A549 (cell line): ENCODE measurements around the gene RBM39. TPM values are rescaled to one million over a fixed set of nuclear protein-coding genes. Genes with fewer than 3 reads are reported as not detected.

ENCODE experiments used
- ATAC-seq, 2 experiments: fragments of 200-7000 bp in 1 of 2; fragments of >200 bp in 1 of 2; cut with Nextera tagmentation in 1 of 2; cut with Tn5 transposase in 1 of 2; 3 replicates each; pipeline versions ENCODE4 v1.8.0 to v1.9.1; 2018 to 2020; ENCODE audit warnings: mild to moderate bottlenecking in 1 of 2, moderate library complexity in 1 of 2
- CTCF ChIA-PET: fragments of 300-600 bp; sonication (Branson Sonifier 250); formaldehyde crosslinking; extraction: SDS; loops from one replicate; lab custom pipeline; 2021; ENCODE audit warnings: antibody characterized with exemption, inconsistent platforms; lab: Yijun Ruan, JAX
- POLR2A ChIA-PET: fragments of 350-600 bp; formaldehyde crosslinking; extraction: SDS; loops from one replicate; lab custom pipeline; 2021; ENCODE audit warnings: antibody characterized with exemption, inconsistent platforms; lab: Yijun Ruan, JAX
- DNase-seq, 2 experiments: peaks; one replicate each; pipeline versions ENCODE4 v3.0.0 to v3.0.0-alpha.2; 2011 to 2016; ENCODE audit warnings: low read depth in 1 of 2, low spot score in 1 of 2
- FAIRE-seq: peaks from 2 replicates; lab custom pipeline; 2011; peaks lifted over from hg19 to GRCh38; lab: Jason Lieb, UNC
- H3K27ac ChIP-seq, 2 experiments: fragments of >200 bp; sonication (Bioruptor Twin); formaldehyde crosslinking; 3 replicates each; pipeline ENCODE4 v1.5.1; 2016 to 2017
- H3K4me1 ChIP-seq: fragments of >200 bp; sonication (Bioruptor Twin); formaldehyde crosslinking; 3 replicates; pipeline ENCODE4 v1.6.1; 2016
- H3K4me2 ChIP-seq: fragments of >200 bp; sonication (Bioruptor Twin); formaldehyde crosslinking; 3 replicates; pipeline ENCODE4 v1.6.1; 2016
- H3K4me3 ChIP-seq: fragments of >200 bp; sonication (Bioruptor Twin); formaldehyde crosslinking; 3 replicates; pipeline ENCODE4 v1.5.1; 2016
- H3K9me3 ChIP-seq: fragments of >200 bp; sonication (Bioruptor Twin); formaldehyde crosslinking; 3 replicates; pipeline ENCODE4 v1.6.1; 2016
- BHLHE40 ChIP-seq: IDR thresholded peaks from 2 replicates; pipeline ENCODE4 v1.6.1; 2012; ENCODE audit warnings: low read depth, low read length, inconsistent platforms
- CEBPB ChIP-seq, 2 experiments: fragments of >200 bp in 1 of 2; sonication (Bioruptor Twin) in 1 of 2; formaldehyde crosslinking in 1 of 2; IDR thresholded peaks; 2 replicates each; pipeline ENCODE4 v1.6.1; 2012 to 2016
- HDAC2 ChIP-seq: fragments of 200-600 bp; sonication (generic); IDR thresholded peaks from 2 replicates; pipeline ENCODE4 v1.6.1; 2016
- HOXA7 ChIP-seq: fragments of 250-450 bp; sonication (Bioruptor Pico); IDR thresholded peaks from 2 replicates; pipeline ENCODE4 v1.5.0; 2020; ENCODE audit warnings: mild to moderate bottlenecking, moderate library complexity
- JUN ChIP-seq, 2 experiments: fragments of >200 bp; sonication (Bioruptor Twin); formaldehyde crosslinking; IDR thresholded peaks; 2 replicates in 1 of 2; 3 replicates in 1 of 2; pipeline ENCODE4 v1.6.1; 2016 to 2017
- NPAS2 ChIP-seq: fragments of 250-450 bp; sonication (Bioruptor Pico); IDR thresholded peaks from 2 replicates; pipeline ENCODE4 v1.8.0; 2022; ENCODE audit warnings: mild to moderate bottlenecking, moderate library complexity, borderline replicate concordance
- POLR2A ChIP-seq: IDR thresholded peaks from 2 replicates; pipeline ENCODE4 v1.6.1; 2012; ENCODE audit warnings: mild to moderate bottlenecking, low read length
- POLR2AphosphoS2 ChIP-seq: conservative IDR thresholded peaks from 2 replicates; pipeline ENCODE4 v1.6.1; 2012; ENCODE audit warnings: low read length, improper control_type of control experiment, inconsistent platforms
- RARB ChIP-seq: fragments of 250-450 bp; sonication (Bioruptor Pico); IDR thresholded peaks from 2 replicates; pipeline ENCODE4 v1.8.0; 2021; ENCODE audit warnings: mild to moderate bottlenecking, moderate library complexity
- ZFP36 ChIP-seq: fragments of 450-650 bp; IDR thresholded peaks from 2 replicates; pipeline ENCODE4 v1.6.1; 2014; ENCODE audit warnings: borderline replicate concordance; ENCODE audit not compliant: partially characterized antibody
- WGBS: methylation state at CpG from one replicate; pipeline ENCODE4 v1.1.6; 2017; ENCODE audit errors: missing lambda C conversion rate; 5-methylcytosine and 5-hydroxymethylcytosine counted together
- polyA plus RNA-seq, 4 experiments: library from polyadenylated mRNA; depleted of rRNA in 3 of 4; stranded (reverse); fragments of >200 nt; fragmentation: RNase III in 1 of 4; extraction: RNeasy Plus Mini Kit Qiagen cat#74134 plus additional on column Dnase treatment in 1 of 4; gene quantifications; 2 replicates in 3 of 4; 3 replicates in 1 of 4; pipeline ENCODE4 v1.2.3, GENCODE V29; 2011 to 2017
- TF ChIP-seq, protein P1 (sequence below): fragments of 200-600 bp; sonication (generic); IDR thresholded peaks from 2 replicates; pipeline ENCODE4 v1.6.1; 2016; ENCODE audit warnings: antibody characterized with exemption, mild to moderate bottlenecking, moderate library complexity
- TF ChIP-seq, protein P2 (sequence below): fragments of >200 bp; sonication (Bioruptor Twin); formaldehyde crosslinking; IDR thresholded peaks from 3 replicates; pipeline ENCODE4 v1.6.1; 2016
- TF ChIP-seq, protein P3 (sequence below): fragments of 250-450 bp; sonication (Bioruptor Pico); IDR thresholded peaks from 2 replicates; pipeline ENCODE4 v1.5.0; 2021; ENCODE audit warnings: mild to moderate bottlenecking, moderate library complexity, borderline replicate concordance

RBM39 gene
- polyA plus RNA-seq, 2 of the 4 experiments (the other 2 are of a cell fraction) = 127 to 212 TPM

DNA sequence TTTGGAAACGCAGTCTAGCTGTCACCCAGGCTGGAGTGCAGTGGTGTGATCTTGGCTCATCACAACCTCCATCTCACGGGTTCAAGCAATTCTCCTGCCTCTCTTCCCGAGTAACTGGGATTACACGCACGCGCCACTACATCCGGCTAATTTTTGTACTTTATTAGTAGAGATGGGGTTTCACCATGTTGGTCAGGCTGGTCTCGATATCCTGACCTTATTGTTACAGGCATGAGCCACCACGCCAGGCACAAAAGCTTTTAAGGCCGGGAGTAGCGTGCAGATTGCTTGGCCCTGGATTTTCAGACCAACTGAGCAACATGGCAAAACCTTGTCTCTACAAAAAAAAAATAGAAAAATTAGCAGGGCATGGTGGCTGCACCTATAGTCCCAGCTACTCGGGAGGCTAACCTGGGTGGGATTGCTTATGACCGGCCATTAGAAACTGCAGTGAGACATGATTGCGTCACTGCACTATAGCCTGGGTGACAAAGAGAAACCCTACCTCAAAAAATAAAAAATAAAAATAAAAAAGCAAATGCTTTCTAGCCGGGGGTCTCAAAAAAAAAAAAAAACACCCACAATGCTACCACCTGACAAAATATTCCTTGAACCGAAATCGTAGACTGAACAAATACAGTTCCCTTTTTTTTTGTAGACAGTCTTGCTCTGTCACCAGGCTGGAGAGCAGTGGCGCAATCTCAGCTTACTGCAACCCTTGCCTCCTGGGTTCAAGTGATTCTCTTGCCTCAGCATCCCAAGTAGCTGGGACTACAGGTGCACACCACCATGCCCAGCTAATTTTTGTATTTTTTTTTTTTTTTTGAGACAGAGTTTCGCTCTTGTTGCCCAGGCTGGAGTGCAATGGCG is 15.0 kb downstream of the RBM39 start:
- H3K4me3 ChIP-seq = no peak overlapping the region
- DNase-seq = no peak
- TF ChIP-seq CEBPB (IDR thresholded peaks at IDR 0.05) (peak; percentile 33 to 52; a peak in 1 of 4 replicates), POLR2A (no peak)
- H3K27ac ChIP-seq = no peak overlapping the region
- H3K4me2 ChIP-seq = no peak overlapping the region
- H3K9me3 ChIP-seq = no peaks in the 10 kb centered on the region
- ATAC-seq = no peak
- ChIA-PET CTCF (interaction anchor here (0.6 to 4.1 kb wide), 5 partner anchors 11 to 230 kb away, joined by 3 to 14 read pairs (median 3); no protein-coding TSS in a partner anchor), POLR2A (interaction anchor here (0.9 to 1.6 kb wide), 3 partner anchors 9 to 23 kb away, joined by 3 read pairs; no protein-coding TSS in a partner anchor)
- FAIRE-seq = no peak
- 93% methylated on average over 20 of the region's 20 CpGs for WGBS
- H3K4me1 ChIP-seq = peaks cover 20% of the 10 kb centered on the region

DNA sequence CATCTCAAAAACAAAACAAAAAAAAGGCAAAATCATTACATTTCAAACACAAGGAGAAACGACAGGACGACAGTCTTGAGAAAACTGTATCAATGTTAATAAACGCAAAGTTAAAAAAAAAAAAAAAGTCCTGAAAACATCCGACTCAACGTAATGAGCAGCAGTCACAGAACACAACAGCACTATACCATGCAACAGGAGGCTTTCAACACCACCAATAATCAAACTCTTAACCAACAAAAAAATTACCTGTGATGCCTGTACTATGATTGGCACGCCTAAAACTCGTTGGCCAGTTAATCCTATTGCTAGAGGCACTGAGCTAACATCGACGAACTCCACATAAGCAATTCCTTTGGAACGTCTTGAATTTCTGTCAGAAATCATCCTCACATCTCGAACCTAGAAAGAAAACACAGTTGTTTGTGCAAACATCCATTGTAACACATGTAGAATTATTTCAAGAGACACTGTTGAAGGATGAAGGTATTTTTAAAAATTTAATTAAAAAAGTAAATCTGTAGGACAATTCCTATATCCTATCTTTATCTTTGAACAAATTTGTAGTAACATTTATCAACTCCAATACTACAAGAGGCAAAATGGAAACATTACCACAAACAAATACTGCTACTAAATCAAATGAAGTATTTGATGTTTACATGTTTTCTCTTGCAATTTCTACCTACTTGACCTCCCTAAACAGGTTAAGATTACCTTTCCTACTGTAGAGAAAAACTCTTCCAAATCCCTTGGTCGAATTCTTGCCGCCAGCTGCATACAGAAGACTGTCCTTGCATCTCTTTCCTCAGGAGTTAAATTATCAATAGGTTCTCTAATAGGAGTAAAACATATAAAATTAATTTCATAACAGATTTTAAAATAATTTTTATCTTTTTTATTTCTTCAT is 17.5 kb downstream of the RBM39 start:
- no peak overlapping the region for H3K4me2 ChIP-seq
- no peak for ATAC-seq
- peak; percentile 58; the same call in 1 of the 2 replicates for TF ChIP-seq POLR2AphosphoS2
- TF ChIP-seq JUN (IDR thresholded peaks at IDR 0.05) = 0 out of 5 replicates have a peak, but pooled peaks of 1 of the 2 experiments have one; percentile 3
- no peak for TF ChIP-seq BHLHE40
- TF ChIP-seq RARB (CRISPR knock-in tag) = no peak
- TF ChIP-seq, protein P1, sequence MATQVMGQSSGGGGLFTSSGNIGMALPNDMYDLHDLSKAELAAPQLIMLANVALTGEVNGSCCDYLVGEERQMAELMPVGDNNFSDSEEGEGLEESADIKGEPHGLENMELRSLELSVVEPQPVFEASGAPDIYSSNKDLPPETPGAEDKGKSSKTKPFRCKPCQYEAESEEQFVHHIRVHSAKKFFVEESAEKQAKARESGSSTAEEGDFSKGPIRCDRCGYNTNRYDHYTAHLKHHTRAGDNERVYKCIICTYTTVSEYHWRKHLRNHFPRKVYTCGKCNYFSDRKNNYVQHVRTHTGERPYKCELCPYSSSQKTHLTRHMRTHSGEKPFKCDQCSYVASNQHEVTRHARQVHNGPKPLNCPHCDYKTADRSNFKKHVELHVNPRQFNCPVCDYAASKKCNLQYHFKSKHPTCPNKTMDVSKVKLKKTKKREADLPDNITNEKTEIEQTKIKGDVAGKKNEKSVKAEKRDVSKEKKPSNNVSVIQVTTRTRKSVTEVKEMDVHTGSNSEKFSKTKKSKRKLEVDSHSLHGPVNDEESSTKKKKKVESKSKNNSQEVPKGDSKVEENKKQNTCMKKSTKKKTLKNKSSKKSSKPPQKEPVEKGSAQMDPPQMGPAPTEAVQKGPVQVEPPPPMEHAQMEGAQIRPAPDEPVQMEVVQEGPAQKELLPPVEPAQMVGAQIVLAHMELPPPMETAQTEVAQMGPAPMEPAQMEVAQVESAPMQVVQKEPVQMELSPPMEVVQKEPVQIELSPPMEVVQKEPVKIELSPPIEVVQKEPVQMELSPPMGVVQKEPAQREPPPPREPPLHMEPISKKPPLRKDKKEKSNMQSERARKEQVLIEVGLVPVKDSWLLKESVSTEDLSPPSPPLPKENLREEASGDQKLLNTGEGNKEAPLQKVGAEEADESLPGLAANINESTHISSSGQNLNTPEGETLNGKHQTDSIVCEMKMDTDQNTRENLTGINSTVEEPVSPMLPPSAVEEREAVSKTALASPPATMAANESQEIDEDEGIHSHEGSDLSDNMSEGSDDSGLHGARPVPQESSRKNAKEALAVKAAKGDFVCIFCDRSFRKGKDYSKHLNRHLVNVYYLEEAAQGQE = no peak
- 0 out of 2 replicates have a peak, but pooled peaks have one; percentile 39 for TF ChIP-seq HOXA7 (CRISPR knock-in tag)
- TF ChIP-seq, protein P2, sequence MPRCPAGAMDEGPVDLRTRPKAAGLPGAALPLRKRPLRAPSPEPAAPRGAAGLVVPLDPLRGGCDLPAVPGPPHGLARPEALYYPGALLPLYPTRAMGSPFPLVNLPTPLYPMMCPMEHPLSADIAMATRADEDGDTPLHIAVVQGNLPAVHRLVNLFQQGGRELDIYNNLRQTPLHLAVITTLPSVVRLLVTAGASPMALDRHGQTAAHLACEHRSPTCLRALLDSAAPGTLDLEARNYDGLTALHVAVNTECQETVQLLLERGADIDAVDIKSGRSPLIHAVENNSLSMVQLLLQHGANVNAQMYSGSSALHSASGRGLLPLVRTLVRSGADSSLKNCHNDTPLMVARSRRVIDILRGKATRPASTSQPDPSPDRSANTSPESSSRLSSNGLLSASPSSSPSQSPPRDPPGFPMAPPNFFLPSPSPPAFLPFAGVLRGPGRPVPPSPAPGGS = no peak
- TF ChIP-seq NPAS2 = no peak
- TF ChIP-seq, protein P3, sequence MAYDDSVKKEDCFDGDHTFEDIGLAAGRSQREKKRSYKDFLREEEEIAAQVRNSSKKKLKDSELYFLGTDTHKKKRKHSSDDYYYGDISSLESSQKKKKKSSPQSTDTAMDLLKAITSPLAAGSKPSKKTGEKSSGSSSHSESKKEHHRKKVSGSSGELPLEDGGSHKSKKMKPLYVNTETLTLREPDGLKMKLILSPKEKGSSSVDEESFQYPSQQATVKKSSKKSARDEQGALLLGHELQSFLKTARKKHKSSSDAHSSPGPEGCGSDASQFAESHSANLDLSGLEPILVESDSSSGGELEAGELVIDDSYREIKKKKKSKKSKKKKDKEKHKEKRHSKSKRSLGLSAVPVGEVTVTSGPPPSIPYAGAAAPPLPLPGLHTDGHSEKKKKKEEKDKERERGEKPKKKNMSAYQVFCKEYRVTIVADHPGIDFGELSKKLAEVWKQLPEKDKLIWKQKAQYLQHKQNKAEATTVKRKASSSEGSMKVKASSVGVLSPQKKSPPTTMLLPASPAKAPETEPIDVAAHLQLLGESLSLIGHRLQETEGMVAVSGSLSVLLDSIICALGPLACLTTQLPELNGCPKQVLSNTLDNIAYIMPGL (CRISPR knock-in tag) = no peak
- TF ChIP-seq HDAC2 = no peak
- TF ChIP-seq ZFP36 = no peak
- no peaks in the 10 kb centered on the region for H3K9me3 ChIP-seq
- no peak overlapping the region for H3K27ac ChIP-seq
- H3K4me3 ChIP-seq = no peak overlapping the region
- H3K4me1 ChIP-seq = no peaks in the 10 kb centered on the region; the same call in 2 of the 3 replicates
- DNase-seq = no peak
- FAIRE-seq = no peak
- WGBS = 88% methylated on average over 13 of the region's 13 CpGs
- ChIA-PET POLR2A (interaction anchor here (0.6 to 1.2 kb wide), 2 partner anchors 18 to 73 kb away, joined by 5 read pairs; partner anchors contain the start of gene RBM39), CTCF (interaction anchor here (1.4 kb wide), 1 partner anchor 8 kb away, joined by 4 read pairs; no protein-coding TSS in a partner anchor)
